Liver (tissue), 9 donors: Measurements from ENCODE around the gene NDRG2. TPM values are rescaled to one million over a fixed set of nuclear protein-coding genes. Genes with fewer than 3 reads are reported as not detected.

Experiments used
- DNase-seq: peaks from one replicate; pipeline ENCODE4 v3.0.0-alpha.2; 2017; ENCODE audit warnings: low spot score
- H3K27ac ChIP-seq, 2 donors: one replicate each; pipeline ENCODE4 v1.7.0; 2013; ENCODE audit warnings: inconsistent platforms in 2 of 2, low read length in 2 of 2, control low read depth in 1 of 2, low read depth in 1 of 2, mild to moderate bottlenecking in 1 of 2
- H3K27me3 ChIP-seq, 4 donors: one replicate each; pipeline versions ENCODE4 v1.6.1 to v1.7.0; 2013; ENCODE audit warnings: low read length in 3 of 4, inconsistent platforms in 1 of 4, mild to moderate bottlenecking in 1 of 4, moderate library complexity in 1 of 4; ENCODE audit not compliant: control insufficient read depth in 4 of 4, insufficient read depth in 4 of 4
- H3K36me3 ChIP-seq, 4 donors: one replicate each; pipeline versions ENCODE4 v1.6.1 to v1.7.0; 2013; ENCODE audit warnings: low read length in 3 of 4, mild to moderate bottlenecking in 3 of 4, low read depth in 1 of 4, moderate library complexity in 1 of 4; ENCODE audit not compliant: control insufficient read depth in 4 of 4, insufficient read depth in 3 of 4
- H3K4me1 ChIP-seq, 4 donors: one replicate each; pipeline versions ENCODE4 v1.6.1 to v1.7.0; 2013; ENCODE audit warnings: low read length in 3 of 4, mild to moderate bottlenecking in 3 of 4, moderate library complexity in 1 of 4; ENCODE audit not compliant: control insufficient read depth in 4 of 4, insufficient read depth in 4 of 4
- H3K4me3 ChIP-seq, 3 donors: one replicate each; pipeline versions ENCODE4 v1.6.1 to v1.7.0; 2013; ENCODE audit warnings: low read length in 3 of 3, control low read depth in 1 of 3, low read depth in 1 of 3, mild to moderate bottlenecking in 1 of 3
- H3K9ac ChIP-seq, 2 donors: one replicate each; pipeline ENCODE4 v1.7.0; 2013; ENCODE audit warnings: low read length in 2 of 2, mild to moderate bottlenecking in 2 of 2, moderate library complexity in 2 of 2, control low read depth in 1 of 2, low read depth in 1 of 2
- H3K9me3 ChIP-seq, 4 donors: one replicate each; pipeline versions ENCODE4 v1.6.1 to v1.7.0; 2013; ENCODE audit warnings: low read length in 3 of 4; ENCODE audit not compliant: control insufficient read depth in 4 of 4
- ATF3 ChIP-seq: IDR thresholded peaks from 2 replicates; pipeline ENCODE4 v1.6.1; 2016; ENCODE audit warnings: antibody characterized with exemption
- EGR1 ChIP-seq, 2 donors: IDR thresholded peaks; 2 replicates each; pipeline ENCODE4 v1.6.1; 2016 to 2018; ENCODE audit warnings: antibody characterized with exemption in 2 of 2, low read depth in 2 of 2
- FOXA1 ChIP-seq: IDR thresholded peaks from 2 replicates; pipeline ENCODE4 v1.6.1; 2016; ENCODE audit warnings: antibody characterized with exemption
- GABPA ChIP-seq, 2 donors: IDR thresholded peaks in 1 of 2; conservative IDR thresholded peaks in 1 of 2; 2 replicates each; pipeline ENCODE4 v1.6.1; 2016; ENCODE audit warnings: antibody characterized with exemption in 2 of 2, mild to moderate bottlenecking in 1 of 2, moderate library complexity in 1 of 2
- HNF4A ChIP-seq, 2 donors: conservative IDR thresholded peaks; 2 replicates each; pipeline ENCODE4 v1.6.1; 2016; ENCODE audit warnings: antibody characterized with exemption in 2 of 2, mild to moderate bottlenecking in 2 of 2
- JUND ChIP-seq, 2 donors: IDR thresholded peaks; 2 replicates each; pipeline ENCODE4 v1.6.1; 2016; ENCODE audit warnings: antibody characterized with exemption in 2 of 2
- MAX ChIP-seq: IDR thresholded peaks from 2 replicates; pipeline ENCODE4 v1.6.1; 2016; ENCODE audit warnings: antibody characterized with exemption
- NR2F2 ChIP-seq: IDR thresholded peaks from 2 replicates; pipeline ENCODE4 v1.6.1; 2016; ENCODE audit warnings: antibody characterized with exemption
- RAD21 ChIP-seq, 2 donors: IDR thresholded peaks; 2 replicates each; pipeline ENCODE4 v1.6.1; 2016; ENCODE audit warnings: antibody characterized with exemption in 2 of 2, mild to moderate bottlenecking in 2 of 2
- SP1 ChIP-seq: IDR thresholded peaks from 2 replicates; pipeline ENCODE4 v1.6.1; 2018; ENCODE audit warnings: antibody characterized with exemption, mild to moderate bottlenecking
- TAF1 ChIP-seq: conservative IDR thresholded peaks from 2 replicates; pipeline ENCODE4 v1.6.1; 2016; ENCODE audit warnings: antibody characterized with exemption, mild to moderate bottlenecking
- YY1 ChIP-seq: IDR thresholded peaks from 2 replicates; pipeline ENCODE4 v1.6.1; 2016; ENCODE audit warnings: antibody characterized with exemption, mild to moderate bottlenecking
- WGBS: extraction: QIAGEN DNeasy Blood & Tissue Kit; methylation state at CpG from one replicate; pipeline ENCODE4 v1.1.7; 2013; 5-methylcytosine and 5-hydroxymethylcytosine counted together
- polyA plus RNA-seq, 2 donors: library from polyadenylated mRNA; stranded (reverse) in 1 of 2; unstranded in 1 of 2; fragments of 200-250 nt in 1 of 2; fragments of >200 nt in 1 of 2; fragmentation: Nextera tagmentation in 1 of 2; extraction: Ambion mirVana in 1 of 2; gene quantifications; one replicate each; pipeline versions ENCODE4 v1.2.1 to v1.2.3, GENCODE V29; 2013 to 2015
- total RNA-seq, 2 donors: library from RNA; depleted of rRNA; stranded (reverse); fragments of >200 nt; gene quantifications; one replicate each; pipeline ENCODE4 v1.2.3, GENCODE V29; 2014
- TF ChIP-seq, protein P1 (sequence below): IDR thresholded peaks from 2 replicates; pipeline ENCODE4 v1.6.1; 2016; ENCODE audit warnings: antibody characterized with exemption, mild to moderate bottlenecking
- TF ChIP-seq, protein P2 (sequence below): IDR thresholded peaks from 2 replicates; pipeline ENCODE4 v1.6.1; 2016; ENCODE audit warnings: antibody characterized with exemption
- donor health status: healthy.
- donor health status: healthy.
- donor health status: healthy.
- donor health status: healthy.
- donor health status: healthy.

The NDRG2 gene
- 100 to 1,000 TPM; 107 to 191 TPM for total RNA-seq
- polyA plus RNA-seq, result 100 to 1,000 TPM in 1 of 2 donors, 10 to 100 TPM in 1; 72.9 to 156 TPM

DNA sequence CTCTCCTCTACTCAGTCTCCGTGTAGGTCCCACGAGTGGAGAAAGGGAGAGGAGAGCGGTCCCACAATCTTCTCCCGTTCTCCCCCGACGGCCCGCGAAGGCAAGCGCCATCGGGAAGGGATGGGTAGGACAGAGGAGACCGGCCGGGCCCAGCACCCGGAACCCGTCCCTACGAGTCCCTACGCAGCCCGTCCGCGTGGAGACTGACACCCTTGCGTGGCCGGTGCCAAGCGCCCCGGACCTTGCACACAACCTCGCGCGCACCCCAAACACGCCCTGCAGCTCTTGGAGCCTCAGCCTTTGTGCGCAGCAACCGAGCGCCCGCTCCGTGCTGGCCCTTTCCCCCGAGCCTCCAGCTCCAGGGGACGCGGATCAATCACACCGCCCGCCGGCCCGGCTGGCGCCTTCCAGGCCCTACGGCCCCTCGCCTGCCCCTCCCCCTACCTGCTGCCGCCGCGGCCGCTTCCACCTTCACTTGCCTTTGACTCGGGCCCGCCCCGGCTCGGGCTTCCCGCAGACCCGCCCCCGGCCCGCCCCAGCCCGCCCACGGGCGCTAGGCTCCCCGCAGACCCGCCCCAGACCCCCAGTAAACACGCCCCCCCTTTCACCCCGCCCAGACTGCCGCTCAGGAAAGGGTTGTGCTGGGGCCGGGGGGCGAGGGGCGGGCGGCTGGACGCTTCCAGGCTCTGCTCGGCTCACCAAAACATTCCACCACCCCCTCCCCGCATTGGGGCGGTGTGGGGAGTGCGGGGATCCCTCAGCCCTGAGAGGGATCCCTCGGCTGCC is at the start of gene NDRG2:
Gene NDRG2, minus strand, starts transcription at position 477 of the 786 bp plus-strand sequence. CDS start 1,746 bp downstream, outside the sequence.
- peaks cover 3 to 49% (median 39%) of the 10 kb centered on the region in 4 donors for H3K4me1 ChIP-seq
- no peaks in the 10 kb centered on the region for H3K9me3 ChIP-seq
- H3K27me3 ChIP-seq, result no peaks in the 10 kb centered on the region
- peak within 1 kb of the TSS; percentile 87 to 88 for H3K27ac ChIP-seq
- TF ChIP-seq RAD21 (IDR thresholded peaks at IDR 0.05) (no peak), JUND (IDR thresholded peaks at IDR 0.05) (no peak)
- H3K36me3 ChIP-seq, result peaks cover under 1 to 22% (median 17%) of the 10 kb centered on the region in 4 donors
- peak within 1 kb of the TSS; percentile 50 to 67 for H3K9ac ChIP-seq
- WGBS, result under 1% methylated on average over 72 of the region's 72 CpGs
- H3K4me3 ChIP-seq, result peak within 1 kb of the TSS; percentile 70 to 89 (median 82)
- peak; percentile 78 for DNase-seq

DNA sequence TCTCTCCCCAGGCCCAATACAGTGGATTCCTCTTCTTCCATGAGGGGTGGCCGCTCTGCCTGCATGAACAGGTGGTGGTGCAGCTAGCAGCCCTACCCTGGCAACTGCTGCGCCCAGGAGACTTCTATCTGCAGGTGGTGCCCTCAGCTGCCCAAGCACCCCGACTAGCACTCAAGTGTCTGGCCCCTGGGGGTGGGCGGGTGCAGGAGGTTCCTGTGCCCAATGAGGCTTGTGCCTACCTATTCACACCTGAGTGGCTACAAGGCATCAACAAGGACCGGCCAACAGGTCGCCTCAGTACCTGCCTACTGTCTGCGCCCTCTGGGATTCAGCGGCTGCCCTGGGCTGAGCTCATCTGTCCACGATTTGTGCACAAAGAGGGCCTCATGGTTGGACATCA is 49.1 kb upstream of the NDRG2 start:
- H3K9ac ChIP-seq, result no peak overlapping the region
- no peak for DNase-seq
- WGBS, result 88% methylated on average over 9 of the region's 9 CpGs
- peaks cover 5 to 38% (median 18%) of the 10 kb centered on the region in 4 donors for H3K36me3 ChIP-seq
- no peak overlapping the region for H3K27ac ChIP-seq
- H3K4me1 ChIP-seq, result peaks cover 7 to 37% (median 26%) of the 10 kb centered on the region in 4 donors
- no peak for TF ChIP-seq EGR1 (IDR thresholded peaks at IDR 0.05; ENCODE audit: low read depth in 2 of 2)
- no peak for TF ChIP-seq GABPA (IDR thresholded peaks at IDR 0.05 in 1 of 2, conservative IDR thresholded peaks at IDR 0.05 in 1 of 2)
- no peak for TF ChIP-seq NR2F2
- TF ChIP-seq, protein P1, sequence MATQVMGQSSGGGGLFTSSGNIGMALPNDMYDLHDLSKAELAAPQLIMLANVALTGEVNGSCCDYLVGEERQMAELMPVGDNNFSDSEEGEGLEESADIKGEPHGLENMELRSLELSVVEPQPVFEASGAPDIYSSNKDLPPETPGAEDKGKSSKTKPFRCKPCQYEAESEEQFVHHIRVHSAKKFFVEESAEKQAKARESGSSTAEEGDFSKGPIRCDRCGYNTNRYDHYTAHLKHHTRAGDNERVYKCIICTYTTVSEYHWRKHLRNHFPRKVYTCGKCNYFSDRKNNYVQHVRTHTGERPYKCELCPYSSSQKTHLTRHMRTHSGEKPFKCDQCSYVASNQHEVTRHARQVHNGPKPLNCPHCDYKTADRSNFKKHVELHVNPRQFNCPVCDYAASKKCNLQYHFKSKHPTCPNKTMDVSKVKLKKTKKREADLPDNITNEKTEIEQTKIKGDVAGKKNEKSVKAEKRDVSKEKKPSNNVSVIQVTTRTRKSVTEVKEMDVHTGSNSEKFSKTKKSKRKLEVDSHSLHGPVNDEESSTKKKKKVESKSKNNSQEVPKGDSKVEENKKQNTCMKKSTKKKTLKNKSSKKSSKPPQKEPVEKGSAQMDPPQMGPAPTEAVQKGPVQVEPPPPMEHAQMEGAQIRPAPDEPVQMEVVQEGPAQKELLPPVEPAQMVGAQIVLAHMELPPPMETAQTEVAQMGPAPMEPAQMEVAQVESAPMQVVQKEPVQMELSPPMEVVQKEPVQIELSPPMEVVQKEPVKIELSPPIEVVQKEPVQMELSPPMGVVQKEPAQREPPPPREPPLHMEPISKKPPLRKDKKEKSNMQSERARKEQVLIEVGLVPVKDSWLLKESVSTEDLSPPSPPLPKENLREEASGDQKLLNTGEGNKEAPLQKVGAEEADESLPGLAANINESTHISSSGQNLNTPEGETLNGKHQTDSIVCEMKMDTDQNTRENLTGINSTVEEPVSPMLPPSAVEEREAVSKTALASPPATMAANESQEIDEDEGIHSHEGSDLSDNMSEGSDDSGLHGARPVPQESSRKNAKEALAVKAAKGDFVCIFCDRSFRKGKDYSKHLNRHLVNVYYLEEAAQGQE, result no peak
- no peak for TF ChIP-seq RAD21 (IDR thresholded peaks at IDR 0.05)
- no peak for TF ChIP-seq HNF4A (conservative IDR thresholded peaks at IDR 0.05)
- no peak for TF ChIP-seq TAF1
- no peak for TF ChIP-seq JUND (IDR thresholded peaks at IDR 0.05)
- TF ChIP-seq, protein P2, sequence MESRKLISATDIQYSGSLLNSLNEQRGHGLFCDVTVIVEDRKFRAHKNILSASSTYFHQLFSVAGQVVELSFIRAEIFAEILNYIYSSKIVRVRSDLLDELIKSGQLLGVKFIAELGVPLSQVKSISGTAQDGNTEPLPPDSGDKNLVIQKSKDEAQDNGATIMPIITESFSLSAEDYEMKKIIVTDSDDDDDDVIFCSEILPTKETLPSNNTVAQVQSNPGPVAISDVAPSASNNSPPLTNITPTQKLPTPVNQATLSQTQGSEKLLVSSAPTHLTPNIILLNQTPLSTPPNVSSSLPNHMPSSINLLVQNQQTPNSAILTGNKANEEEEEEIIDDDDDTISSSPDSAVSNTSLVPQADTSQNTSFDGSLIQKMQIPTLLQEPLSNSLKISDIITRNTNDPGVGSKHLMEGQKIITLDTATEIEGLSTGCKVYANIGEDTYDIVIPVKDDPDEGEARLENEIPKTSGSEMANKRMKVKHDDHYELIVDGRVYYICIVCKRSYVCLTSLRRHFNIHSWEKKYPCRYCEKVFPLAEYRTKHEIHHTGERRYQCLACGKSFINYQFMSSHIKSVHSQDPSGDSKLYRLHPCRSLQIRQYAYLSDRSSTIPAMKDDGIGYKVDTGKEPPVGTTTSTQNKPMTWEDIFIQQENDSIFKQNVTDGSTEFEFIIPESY, result no peak
- no peak for TF ChIP-seq YY1
- H3K9me3 ChIP-seq, result no peaks in the 10 kb centered on the region
- no peak overlapping the region for H3K4me3 ChIP-seq
- no peaks in the 10 kb centered on the region for H3K27me3 ChIP-seq

- Histone ChIP-seq H3K4me3 (no peak overlapping the region), H3K4me1 (peaks cover 9 to 45% (median 34%) of the 10 kb centered on the region in 4 donors), H3K36me3 (peaks cover 5 to 27% (median 13%) of the 10 kb centered on the region in 4 donors), H3K27ac (peak overlapping the region in 1 of 2 donors; percentile 62), H3K27me3 (no peaks in the 10 kb centered on the region), H3K9ac (no peak overlapping the region), H3K9me3 (no peaks in the 10 kb centered on the region)
- DNase-seq, result no peak
- 77% methylated on average over 9 of the region's 9 CpGs for WGBS
- TF ChIP-seq FOXA1 (no peak), SP1 (no peak), MAX (no peak), ATF3 (no peak)
- TF ChIP-seq, protein P1, result no peak
These were observed 48.0 kb upstream of the NDRG2 start for GRCh38 chr14:21072781-21073339.
